Pulmonary artery endothelial cell (primary cell): ENCODE results near the gene ASH1L. TPM values are rescaled to one million over a fixed set of nuclear protein-coding genes. Genes with fewer than 3 reads are reported as not detected.
"Not testable (repeated sequence)": the region's sequence is repeated elsewhere in the genome, so short reads cannot be mapped to it uniquely, and the experiment has no call there.

Source experiments
- DNase-seq: peaks from one replicate; pipeline ENCODE4 v3.0.0-alpha.2; 2011; ENCODE audit warnings: low read depth, low spot score
- total RNA-seq: library from RNA; depleted of rRNA; stranded (reverse); fragments of >200 nt; gene quantifications from 2 replicates; pipeline ENCODE4 v1.2.3, GENCODE V29; 2014

Gene ASH1L
- total RNA-seq, 1 donor from 2014 or later: 14.4 TPM

GRCh38 chr1:155442431-155442830 is 120.2 kb downstream of the ASH1L start:
- DNase-seq: not testable (repeated sequence)

- DNase-seq: no peak
These were observed 125.2 kb downstream of the ASH1L start for GRCh38 chr1:155437405-155437804.

- DNase-seq: not testable (repeated sequence)
These were observed 128.7 kb downstream of the ASH1L start for GRCh38 chr1:155433831-155434389.

GRCh38 chr1:155433128-155433830 is 129.3 kb downstream of the ASH1L start:
- not testable (repeated sequence) for DNase-seq

GRCh38 chr1:155424091-155424490 is 138.5 kb downstream of the ASH1L start:
- no peak for DNase-seq

GRCh38 chr1:155420788-155421187 is 141.8 kb downstream of the ASH1L start:
- no peak for DNase-seq

- not testable (repeated sequence) for DNase-seq
These were observed 150.8 kb downstream of the ASH1L start for GRCh38 chr1:155411840-155412239.

- no peak for DNase-seq
These were observed 151.7 kb downstream of the ASH1L start for GRCh38 chr1:155410931-155411330.

- no peak for DNase-seq
These were observed 165.6 kb downstream of the ASH1L start for GRCh38 chr1:155396874-155397476.

- no peak for DNase-seq
These were observed 169.6 kb downstream of the ASH1L start for GRCh38 chr1:155392898-155393411.

- DNase-seq: no peak
These were observed 172.8 kb downstream of the ASH1L start for GRCh38 chr1:155389826-155390225.

- DNase-seq: not testable (repeated sequence)
These were observed 176.8 kb downstream of the ASH1L start for GRCh38 chr1:155385836-155386235.

- no peak for DNase-seq
These were observed 179.2 kb downstream of the ASH1L start for GRCh38 chr1:155383406-155383805.

GRCh38 chr1:155379631-155380090 is 182.9 kb downstream of the ASH1L start:
- DNase-seq: peak; percentile 26

- no peak for DNase-seq
These were observed 183.4 kb downstream of the ASH1L start for GRCh38 chr1:155379180-155379579.

GRCh38 chr1:155360051-155360450 is 202.6 kb downstream of the ASH1L start:
- no peak for DNase-seq

- no peak for DNase-seq
These were observed 210.0 kb downstream of the ASH1L start for GRCh38 chr1:155352631-155353030.

GRCh38 chr1:155342842-155343241 is 219.8 kb downstream of the ASH1L start:
- DNase-seq: no peak

GRCh38 chr1:155339515-155340097 is 223.0 kb downstream of the ASH1L start:
- DNase-seq: no peak

- no peak for DNase-seq
These were observed 227.6 kb downstream of the ASH1L start for GRCh38 chr1:155334962-155335361.

- DNase-seq: no peak
These were observed 232.5 kb downstream of the ASH1L start for GRCh38 chr1:155329980-155330598.

GRCh38 chr1:155328856-155329255 is 233.7 kb downstream of the ASH1L start:
- not testable (repeated sequence) for DNase-seq
